Lung microvascular endothelial cell (primary cell): ENCODE measurements around the gene NSMF. TPM values are rescaled to one million over a fixed set of nuclear protein-coding genes. Genes with fewer than 3 reads are reported as not detected.

Experiments
- DNase-seq, 2 donors: peaks; one replicate each; pipeline versions ENCODE4 v3.0.0 to v3.0.0-alpha.2; 2010; ENCODE audit warnings: low read depth in 2 of 2
- total RNA-seq: library from RNA; depleted of rRNA; stranded (reverse); fragments of >200 nt; gene quantifications from 2 replicates; pipeline ENCODE4 v1.2.1, GENCODE V29; 2014

The NSMF gene
- total RNA-seq, 1 donor from 2014 or later: 15.3 TPM

GRCh38 chr9:137448602-137448962 lies 10.6 kb downstream of the NSMF start:
- no peak for DNase-seq

- DNase-seq: no peak
Observed at GRCh38 chr9:137447722-137448601, 11.2 kb downstream of the NSMF start.

GRCh38 chr9:137446851-137447471 lies 12.2 kb downstream of the NSMF start:
- DNase-seq: no peak

- DNase-seq: no peak
Observed at GRCh38 chr9:137445930-137446431, 13.2 kb downstream of the NSMF start.

- peak; percentile 83 for DNase-seq
Observed at GRCh38 chr9:137445275-137445807, 13.8 kb downstream of the NSMF start.

GRCh38 chr9:137444106-137444790 lies 14.9 kb downstream of the NSMF start:
- DNase-seq: no peak

GRCh38 chr9:137441935-137442321 lies 17.2 kb downstream of the NSMF start:
- no peak for DNase-seq

- DNase-seq: no peak
Observed at GRCh38 chr9:137441289-137441934, 17.7 kb downstream of the NSMF start, which contains the start of gene ENTPD8. TSS of gene ENTPD8 (minus strand) at chr9:137441357. CDS start at chr9:137438285, 3,072 bp downstream.

- no peak for DNase-seq
Observed at GRCh38 chr9:137439158-137439714, 19.9 kb downstream of the NSMF start.

GRCh38 chr9:137438591-137439157 lies 20.5 kb downstream of the NSMF start:
- DNase-seq: no peak

GRCh38 chr9:137437691-137438590 lies 21.2 kb downstream of the NSMF start:
- no peak for DNase-seq

GRCh38 chr9:137436761-137437600 lies 22.2 kb downstream of the NSMF start:
- no peak for DNase-seq

- peak; percentile 71 to 81 for DNase-seq
Observed at GRCh38 chr9:137435980-137436760, 23.0 kb downstream of the NSMF start.

GRCh38 chr9:137435381-137435891 lies 23.7 kb downstream of the NSMF start:
- no peak for DNase-seq

GRCh38 chr9:137434498-137435380 lies 24.4 kb downstream of the NSMF start:
- no peak for DNase-seq

- no peak for DNase-seq
Observed at GRCh38 chr9:137433916-137434431, 25.2 kb downstream of the NSMF start.
